Putamen (tissue), 1 donor: ENCODE measurements around the gene PTPN7.
"Not testable (repeated sequence)": the region's sequence is repeated elsewhere in the genome, so short reads cannot be mapped to it uniquely, and the experiment has no call there.

ENCODE experiments used
- DNase-seq: peaks from one replicate; pipeline ENCODE4 v3.0.0-alpha.2; 2016; ENCODE audit warnings: low spot score

Gene PTPN7

GRCh38 chr1:202160377-202160940 is at the start of gene PTPN7:
PTPN7 (minus strand) TSS chr1:202160602; CDS start chr1:202159402, 1,200 bp downstream.
- no peak for DNase-seq

- DNase-seq, result no peak
These were observed 48.0 kb upstream of the PTPN7 start for GRCh38 chr1:202208351-202208857.

DNA sequence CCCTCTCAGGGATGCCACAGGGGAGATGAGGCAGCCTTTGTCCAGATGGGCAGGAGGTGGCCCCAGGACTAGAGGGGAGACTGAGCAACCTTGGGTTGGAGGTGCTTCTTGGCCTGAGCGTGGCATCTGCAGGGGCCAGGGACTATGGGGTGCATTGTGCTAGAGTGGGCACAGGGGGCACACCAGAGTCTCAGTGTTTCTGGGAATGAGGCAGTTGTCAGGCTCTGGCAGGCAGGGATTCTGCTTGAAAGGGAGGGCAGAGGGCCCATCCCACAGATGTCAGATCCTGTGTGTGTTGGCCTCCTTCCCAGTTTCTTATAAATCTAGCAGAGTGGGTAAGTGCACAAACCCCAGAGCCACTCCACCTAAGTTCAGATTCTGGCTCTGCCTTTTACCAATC is 46.9 kb upstream of the PTPN7 start:
- DNase-seq, result peak; percentile 25

GRCh38 chr1:202205523-202206190 is 45.3 kb upstream of the PTPN7 start:
- DNase-seq, result no peak

DNA sequence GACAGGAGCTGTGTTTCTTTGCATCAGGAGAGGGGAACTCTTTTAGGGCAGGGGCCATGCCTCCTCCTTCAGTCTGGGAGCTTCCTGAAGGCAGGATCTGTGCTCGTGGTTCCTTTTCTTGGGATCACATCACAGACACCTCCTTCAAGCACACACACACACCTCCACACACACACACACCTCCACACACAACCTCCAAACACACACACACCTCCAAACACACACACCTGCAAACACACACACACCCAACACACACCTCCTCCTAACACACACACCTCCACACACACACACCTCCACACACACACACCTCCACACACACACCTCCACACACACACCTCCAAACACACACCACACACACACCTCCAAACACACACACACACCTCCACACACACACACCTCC is 43.7 kb upstream of the PTPN7 start:
- DNase-seq, result no peak

- DNase-seq, result no peak
These were observed 43.0 kb upstream of the PTPN7 start for GRCh38 chr1:202203238-202204039.

- DNase-seq, result no peak
These were observed 42.2 kb upstream of the PTPN7 start for GRCh38 chr1:202202500-202203168.

GRCh38 chr1:202201971-202202370 is 41.6 kb upstream of the PTPN7 start:
- no peak for DNase-seq

DNA sequence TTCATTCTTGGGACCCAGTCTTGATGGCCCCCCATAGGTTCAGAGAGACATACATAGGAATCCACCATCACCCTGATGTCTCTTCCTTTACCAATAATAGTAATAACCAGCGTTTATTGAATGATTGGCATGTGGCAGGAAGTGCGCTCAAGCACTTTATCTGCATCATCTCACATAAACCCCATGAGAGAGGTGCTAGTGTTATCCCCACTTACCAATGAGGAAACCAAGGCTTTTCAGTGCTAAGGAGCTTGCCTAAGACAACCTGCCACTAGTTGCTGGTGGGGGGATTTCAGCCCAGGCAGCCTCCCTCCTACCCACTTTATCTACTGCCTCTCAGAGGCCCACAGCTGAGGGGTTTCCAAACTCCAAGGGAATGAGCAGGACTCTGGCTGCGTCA is 40.9 kb upstream of the PTPN7 start:
- DNase-seq, result no peak

GRCh38 chr1:202200669-202201068 is 40.3 kb upstream of the PTPN7 start:
- DNase-seq, result no peak

- DNase-seq, result no peak
These were observed 39.7 kb upstream of the PTPN7 start for GRCh38 chr1:202200112-202200548.

GRCh38 chr1:202199040-202199889 is 38.9 kb upstream of the PTPN7 start:
- DNase-seq, result no peak

- DNase-seq, result no peak
These were observed 37.9 kb upstream of the PTPN7 start for GRCh38 chr1:202198366-202198724.

DNA sequence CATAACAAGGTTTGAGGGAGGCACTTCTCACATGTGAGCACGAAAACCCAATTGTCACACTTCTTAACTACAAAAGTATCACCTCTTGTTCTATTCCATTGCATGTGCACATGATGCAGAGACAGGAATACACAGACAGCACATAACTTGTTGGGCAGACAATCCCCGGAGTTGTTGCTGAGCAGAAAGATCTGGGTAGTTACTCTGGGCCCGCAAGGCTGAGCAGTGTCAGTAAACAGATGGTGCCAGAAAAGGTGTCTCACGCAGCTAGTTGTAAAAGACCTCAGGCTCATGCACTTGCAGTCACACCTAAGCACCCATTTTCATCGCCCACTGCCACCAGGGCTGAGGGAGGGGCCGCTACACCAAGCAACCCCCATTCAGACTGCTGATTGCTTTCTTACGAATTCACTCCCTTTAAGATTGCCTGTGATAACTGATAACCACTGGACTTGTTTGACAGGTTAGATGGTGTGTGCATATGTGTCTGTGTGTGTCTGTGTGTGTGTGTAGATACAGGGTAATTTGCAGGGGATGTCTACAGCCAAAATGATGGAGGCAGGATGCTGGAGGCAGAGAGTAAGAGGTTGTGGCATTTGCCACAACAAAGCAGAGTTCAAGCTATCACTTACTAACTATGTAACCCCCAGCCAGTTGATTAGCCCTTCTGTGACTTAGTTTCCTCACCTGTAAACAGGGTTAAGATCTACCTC is 37.4 kb upstream of the PTPN7 start:
- no peak for DNase-seq

DNA sequence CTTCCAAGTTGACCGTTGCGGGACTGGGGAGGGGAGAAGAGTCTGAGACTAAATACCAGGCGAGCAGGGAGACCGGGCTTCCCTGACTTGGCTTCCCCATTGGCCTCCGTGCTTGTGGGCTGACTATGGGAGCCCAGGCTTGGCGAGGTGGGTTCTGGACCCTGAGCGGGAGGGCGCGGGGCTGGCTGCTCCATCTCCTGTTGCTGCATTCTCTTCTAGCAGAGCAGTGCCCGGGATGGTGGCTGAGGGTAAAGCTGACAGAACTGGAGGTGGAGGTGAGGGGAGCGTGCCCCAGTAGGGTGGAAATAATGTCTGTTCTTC is 33.9 kb upstream of the PTPN7 start:
- no peak for DNase-seq

DNA sequence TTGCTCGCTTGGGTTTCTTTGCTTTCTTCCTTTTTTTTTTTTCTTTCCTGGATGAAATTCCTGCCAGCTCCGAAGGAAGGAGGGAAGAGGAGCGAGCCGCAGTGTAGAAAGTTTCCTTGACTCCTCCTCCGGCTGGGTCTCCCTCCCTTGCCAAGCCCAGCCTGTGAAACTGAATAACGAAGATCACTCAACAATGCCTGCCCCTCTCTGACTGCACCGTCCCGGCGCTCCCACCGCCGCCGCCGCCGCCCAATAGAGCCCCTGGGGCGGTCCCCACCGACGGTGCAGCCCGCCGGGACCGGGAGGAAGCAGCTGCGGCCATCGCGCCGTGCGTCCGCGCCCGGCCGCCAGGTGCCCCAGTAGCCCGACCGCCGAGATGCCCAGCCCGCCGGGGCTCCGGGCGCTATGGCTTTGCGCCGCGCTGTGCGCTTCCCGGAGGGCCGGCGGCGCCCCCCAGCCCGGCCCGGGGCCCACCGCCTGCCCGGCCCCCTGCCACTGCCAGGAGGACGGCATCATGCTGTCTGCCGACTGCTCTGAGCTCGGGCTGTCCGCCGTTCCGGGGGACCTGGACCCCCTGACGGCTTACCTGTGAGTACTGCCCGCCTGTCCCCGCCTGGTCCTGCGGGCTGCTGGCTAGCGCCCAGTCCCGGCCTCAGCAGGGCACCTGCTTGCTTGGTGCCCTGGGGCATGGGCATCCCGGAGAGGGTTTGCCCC is 33.4 kb upstream of the PTPN7 start, which contains the start of gene LGR6:
LGR6 (plus strand) TSS at position 186 of the 714 bp plus-strand sequence; CDS start at position 377, 191 bp downstream.
- DNase-seq, result no peak

DNA sequence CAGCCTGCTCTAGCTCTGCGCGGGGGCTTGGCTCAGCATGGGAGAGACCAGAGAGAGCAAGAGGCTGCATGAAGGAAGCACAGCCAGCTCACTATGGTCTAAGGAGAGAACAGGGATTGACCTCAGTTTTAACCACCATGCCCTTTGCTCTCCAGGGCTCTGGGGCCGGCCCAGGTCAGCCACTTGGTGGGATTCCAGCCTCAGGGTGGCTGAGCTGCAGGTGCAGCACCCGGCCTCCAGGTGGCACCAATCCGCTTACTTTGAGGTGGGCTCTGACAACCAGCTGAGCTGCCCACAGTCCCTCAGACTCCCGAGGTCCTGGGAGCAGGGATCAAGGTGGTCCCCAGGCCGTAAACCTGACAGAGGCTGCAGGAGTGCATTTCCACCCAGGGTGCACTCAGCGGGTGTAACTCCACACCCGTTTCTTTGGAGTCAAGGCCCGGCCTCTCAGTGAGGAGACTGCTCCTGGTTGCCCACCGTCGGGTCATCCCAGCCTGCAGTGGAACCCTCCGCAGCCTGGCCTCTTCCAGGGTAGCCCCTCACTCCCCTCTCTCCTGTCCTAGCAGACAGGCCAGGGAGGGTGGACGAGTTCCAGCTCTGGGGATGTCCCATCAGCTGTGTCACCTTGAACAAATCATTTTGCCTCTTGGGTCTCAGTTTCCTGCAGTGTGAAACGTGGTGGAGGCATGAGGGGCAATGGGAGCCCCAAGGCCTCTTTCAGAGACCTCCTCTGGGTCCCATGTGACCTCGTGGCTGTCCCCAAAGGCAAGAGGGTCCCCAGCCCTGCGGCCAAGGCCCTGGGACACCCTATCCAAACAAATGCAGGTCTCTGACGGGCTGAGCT is 32.6 kb upstream of the PTPN7 start:
- DNase-seq, result no peak

DNA sequence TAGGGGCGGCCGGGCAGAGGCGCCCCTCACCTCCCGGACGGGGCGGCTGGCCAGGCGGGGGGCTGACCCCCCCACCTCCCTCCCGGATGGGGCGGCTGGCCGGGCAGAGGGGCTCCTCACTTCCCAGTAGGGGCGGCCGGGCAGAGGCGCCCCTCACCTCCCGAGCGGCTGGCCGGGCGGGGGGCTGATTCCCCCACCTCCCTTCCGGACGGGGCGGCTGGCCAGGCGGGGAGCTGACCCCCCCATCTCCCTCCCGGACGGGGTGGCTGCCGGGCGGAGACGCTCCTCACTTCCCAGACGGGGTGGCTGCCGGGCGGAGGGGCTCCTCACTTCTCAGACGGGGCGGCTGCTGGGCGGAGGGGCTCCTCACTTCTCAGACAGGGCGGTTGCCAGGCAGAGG is 31.0 kb upstream of the PTPN7 start:
- DNase-seq, result not testable (repeated sequence)
